Measurements from ENCODE around the gene CCDC18.

Gene CCDC18

GRCh38 chr1:93164816-93165215 lies 15.7 kb upstream of the CCDC18 start:
- no peak for TF ChIP-seq REST (IDR thresholded peaks at IDR 0.05; ENCODE audit: insufficient read depth in 1 of 2, low read depth in 2 of 2, low read length in 2 of 2)
- TF ChIP-seq SIN3A (IDR thresholded peaks at IDR 0.05; ENCODE audit: borderline replicate concordance, insufficient read depth, low read length) = no peak
- no peak for TF ChIP-seq FOXP2 (optimal IDR thresholded peaks at IDR 0.05; ENCODE audit: borderline replicate concordance, extremely low read depth, extremely low read length, insufficient read depth)
- no peak for TF ChIP-seq POLR2AphosphoS5 (IDR thresholded peaks at IDR 0.05; ENCODE audit: low read depth, low read length)
- no peak for TF ChIP-seq TAF1 (IDR thresholded peaks at IDR 0.05; ENCODE audit: borderline replicate concordance, insufficient read depth, low read length)

GRCh38 chr1:93167006-93167405 lies 13.5 kb upstream of the CCDC18 start:
- TF ChIP-seq POLR2AphosphoS5 (IDR thresholded peaks at IDR 0.05; ENCODE audit: low read depth, low read length) = no peak
- no peak for TF ChIP-seq TAF1 (IDR thresholded peaks at IDR 0.05; ENCODE audit: borderline replicate concordance, insufficient read depth, low read length)
- no peak for TF ChIP-seq REST (IDR thresholded peaks at IDR 0.05; ENCODE audit: insufficient read depth in 1 of 2, low read depth in 2 of 2, low read length in 2 of 2)
- TF ChIP-seq FOXP2 (optimal IDR thresholded peaks at IDR 0.05; ENCODE audit: borderline replicate concordance, extremely low read depth, extremely low read length, insufficient read depth) = no peak
- TF ChIP-seq SIN3A (IDR thresholded peaks at IDR 0.05; ENCODE audit: borderline replicate concordance, insufficient read depth, low read length) = no peak

- TF ChIP-seq POLR2AphosphoS5 (IDR thresholded peaks at IDR 0.05; ENCODE audit: low read depth, low read length) (no peak), FOXP2 (optimal IDR thresholded peaks at IDR 0.05; ENCODE audit: borderline replicate concordance, extremely low read depth, extremely low read length, insufficient read depth) (no peak), REST (IDR thresholded peaks at IDR 0.05; ENCODE audit: insufficient read depth in 1 of 2, low read depth in 2 of 2, low read length in 2 of 2) (no peak), SIN3A (IDR thresholded peaks at IDR 0.05; ENCODE audit: borderline replicate concordance, insufficient read depth, low read length) (no peak), TAF1 (IDR thresholded peaks at IDR 0.05; ENCODE audit: borderline replicate concordance, insufficient read depth, low read length) (no peak)
Observed at GRCh38 chr1:93171549-93172034, 8.9 kb upstream of the CCDC18 start.

- TF ChIP-seq SIN3A (IDR thresholded peaks at IDR 0.05; ENCODE audit: borderline replicate concordance, insufficient read depth, low read length) (no peak), TAF1 (IDR thresholded peaks at IDR 0.05; ENCODE audit: borderline replicate concordance, insufficient read depth, low read length) (no peak), POLR2AphosphoS5 (IDR thresholded peaks at IDR 0.05; ENCODE audit: low read depth, low read length) (no peak), REST (IDR thresholded peaks at IDR 0.05; ENCODE audit: insufficient read depth in 1 of 2, low read depth in 2 of 2, low read length in 2 of 2) (no peak), FOXP2 (optimal IDR thresholded peaks at IDR 0.05; ENCODE audit: borderline replicate concordance, extremely low read depth, extremely low read length, insufficient read depth) (no peak)
Observed at GRCh38 chr1:93172778-93173177, 7.7 kb upstream of the CCDC18 start.

GRCh38 chr1:93177991-93178390 lies 2.5 kb upstream of the CCDC18 start:
- TF ChIP-seq TAF1 (IDR thresholded peaks at IDR 0.05; ENCODE audit: borderline replicate concordance, insufficient read depth, low read length) = no peak
- no peak for TF ChIP-seq REST (IDR thresholded peaks at IDR 0.05; ENCODE audit: insufficient read depth in 1 of 2, low read depth in 2 of 2, low read length in 2 of 2)
- TF ChIP-seq FOXP2 (optimal IDR thresholded peaks at IDR 0.05; ENCODE audit: borderline replicate concordance, extremely low read depth, extremely low read length, insufficient read depth) = no peak
- no peak for TF ChIP-seq SIN3A (IDR thresholded peaks at IDR 0.05; ENCODE audit: borderline replicate concordance, insufficient read depth, low read length)
- no peak for TF ChIP-seq POLR2AphosphoS5 (IDR thresholded peaks at IDR 0.05; ENCODE audit: low read depth, low read length)
